Pancreas (tissue), 10 donors: ENCODE results near the gene EIF1. TPM values are rescaled to one million over a fixed set of nuclear protein-coding genes. Genes with fewer than 3 reads are reported as not detected.

Experiments used
- ATAC-seq, 4 donors: fragments of 200-7000 bp; cut with Tn5 transposase; one replicate each; pipeline versions ENCODE4 v1.8.0 to v1.9.1; 2020; ENCODE audit warnings: mild to moderate bottlenecking in 4 of 4, moderate library complexity in 4 of 4
- DNase-seq, 6 donors: peaks; one replicate each; pipeline ENCODE4 v3.0.0-alpha.2; 2020
- FAIRE-seq: peaks from 2 replicates; lab custom pipeline; 2012; peaks lifted over from hg19 to GRCh38; lab: Jason Lieb, UNC
- H3K27ac ChIP-seq, 4 donors: fragments of 200-600 bp; sonication (generic); 1 replicate in 3 of 4; 2 replicates in 1 of 4; pipeline versions ENCODE4 v1.5.0 to v1.8.0; 2020
- H3K27me3 ChIP-seq, 4 donors: fragments of 200-600 bp; one replicate each; pipeline ENCODE4 v1.8.0; 2021
- H3K36me3 ChIP-seq, 3 donors: fragments of 200-600 bp; sonication (generic) in 1 of 3; one replicate each; pipeline versions ENCODE4 v1.5.0 to v1.8.0; 2020 to 2021
- H3K4me1 ChIP-seq, 3 donors: fragments of 200-600 bp; one replicate each; pipeline ENCODE4 v1.8.0; 2021
- H3K4me3 ChIP-seq, 4 donors: fragments of 200-600 bp; sonication (generic) in 2 of 4; one replicate each; pipeline versions ENCODE4 v1.5.0 to v1.8.0; 2020 to 2021
- H3K9me3 ChIP-seq, 4 donors: fragments of 200-600 bp; one replicate each; pipeline ENCODE4 v1.8.0; 2021
- CTCF ChIP-seq, 4 donors: fragments of 200-600 bp; sonication (generic) in 3 of 4; IDR thresholded peaks; one replicate each; pipeline versions ENCODE4 v1.5.0 to v1.8.0; 2021; ENCODE audit warnings: antibody characterized with exemption in 4 of 4
- WGBS, 2 donors: extraction: QIAGEN DNeasy Blood & Tissue Kit; methylation state at CpG; one replicate each; pipeline ENCODE4 v1.1.7; 2013; 5-methylcytosine and 5-hydroxymethylcytosine counted together
- intact Hi-C, 3 donors: fragments of 100-400 bp; cut with DNase I; formaldehyde crosslinking; loops; one replicate each; pipeline versions ENCODE4 v1.11.1 to v1.14.2; 2022
- polyA plus RNA-seq, 2 donors: library from polyadenylated mRNA; stranded (reverse); fragments of 200-250 nt; gene quantifications; one replicate each; pipeline ENCODE4 v1.2.3, GENCODE V29; 2013
- total RNA-seq, 6 donors: library from RNA; stranded (reverse); fragmentation: NEBNext Ultra II Directional in 4 of 6; extraction: Animal tissue kit (Norgen Biotek cat#: 25700) in 4 of 6; gene quantifications; one replicate each; pipeline versions ENCODE4 v1.2.1 to v1.2.4, GENCODE V29; 2021 to 2023
- donor health status: healthy with polysubstance abuse.
- donor health status: DM: no; HTN: no; CAD: no; lungs with moderate emphysema.
- donor health status: DM: no; HTN: no; CAD: no.
- donor health status: control.
- donor health status: control.
- donor health status: Bipolar disorder and iron deficiency.
- donor health status: DM: yes; HTN: yes; CAD: no.
- donor health status: DM: no; HTN: no; CAD: no.
- donor health status: DM: no; HTN: no; CAD: no.
- donor health status: DM: yes; HTN: yes; CAD: no.

EIF1 gene
- total and polyA plus RNA-seq, 8 donors: 316 to 934 (median 554) TPM

GRCh38 chr17:41734949-41735313 is 46.2 kb downstream of the EIF1 start:
- H3K27ac ChIP-seq: no peak overlapping the region
- DNase-seq (no peak), ATAC-seq (peak in 3 of 4 donors; percentile 1 to 4 (median 4)), FAIRE-seq (no peak)
- no peaks in the 10 kb centered on the region for H3K36me3 ChIP-seq
- 4% methylated on average over 23 of the region's 23 CpGs for WGBS, 2 donors
- peak overlapping the region; percentile 0 to 51 (median 24) for H3K4me3 ChIP-seq
- H3K4me1 ChIP-seq: peaks cover 7 to 13% (median 11%) of the 10 kb centered on the region in 3 donors
- intact Hi-C loops: loop anchor here in 2 of 3 donors (10.0 kb wide), 2 partner anchors 70 to 220 kb away; no protein-coding TSS in a partner anchor
- TF ChIP-seq CTCF (IDR thresholded peaks at IDR 0.05): no peak
- H3K27me3 ChIP-seq: peaks cover 0 to 19% (median 3%) of the 10 kb centered on the region in 4 donors
- no peaks in the 10 kb centered on the region for H3K9me3 ChIP-seq

- Histone ChIP-seq H3K4me3 (no peak overlapping the region), H3K27ac (no peak overlapping the region), H3K9me3 (no peaks in the 10 kb centered on the region), H3K27me3 (peaks cover 0 to 19% (median 3%) of the 10 kb centered on the region in 4 donors), H3K36me3 (no peaks in the 10 kb centered on the region), H3K4me1 (peaks cover 7 to 13% (median 11%) of the 10 kb centered on the region in 3 donors)
- DNase-seq (no peak), FAIRE-seq (no peak), ATAC-seq (no peak)
- 63 to 75% methylated on average over 4 of the region's 4 CpGs for WGBS, 2 donors
- TF ChIP-seq CTCF (IDR thresholded peaks at IDR 0.05): no peak
- intact Hi-C loops: loop anchor here (2.0 to 10.0 kb wide), 3 partner anchors 65 to 219 kb away; no protein-coding TSS in a partner anchor
These were observed 47.1 kb downstream of the EIF1 start for GRCh38 chr17:41735744-41736143.

- ATAC-seq: no peak
- no peak for DNase-seq
- TF ChIP-seq CTCF (IDR thresholded peaks at IDR 0.05): no peak
- H3K4me1 ChIP-seq: peaks cover 7 to 13% (median 11%) of the 10 kb centered on the region in 3 donors
- no peak overlapping the region for H3K4me3 ChIP-seq
- H3K27ac ChIP-seq: no peak overlapping the region
- WGBS, 2 donors: 53 to 65% methylated on average over 16 to 17 of the region's 17 CpGs
- no peak for FAIRE-seq
- intact Hi-C loops: loop anchor here (2.0 to 10.0 kb wide), 3 partner anchors 64 to 218 kb away; no protein-coding TSS in a partner anchor
- no peaks in the 10 kb centered on the region for H3K36me3 ChIP-seq
- H3K9me3 ChIP-seq: no peaks in the 10 kb centered on the region
- peaks cover 0 to 19% (median 3%) of the 10 kb centered on the region in 4 donors for H3K27me3 ChIP-seq
These were observed 48.4 kb downstream of the EIF1 start for GRCh38 chr17:41736983-41737679.

- no peak overlapping the region for H3K4me3 ChIP-seq
- no peak overlapping the region for H3K27ac ChIP-seq
- FAIRE-seq: no peak
- peak in 2 of 4 donors; percentile 1 to 2 for ATAC-seq
- 26 to 31% methylated on average over 5 of the region's 5 CpGs for WGBS, 2 donors
- H3K27me3 ChIP-seq: peaks cover 0 to 19% (median 3%) of the 10 kb centered on the region in 4 donors
- H3K4me1 ChIP-seq: peaks cover 7 to 13% (median 11%) of the 10 kb centered on the region in 3 donors
- intact Hi-C loops: loop anchor here (2.0 to 10.0 kb wide), 3 partner anchors 63 to 217 kb away; no protein-coding TSS in a partner anchor
- no peaks in the 10 kb centered on the region for H3K36me3 ChIP-seq
- no peak for TF ChIP-seq CTCF (IDR thresholded peaks at IDR 0.05)
- DNase-seq: no peak
- H3K9me3 ChIP-seq: no peaks in the 10 kb centered on the region
These were observed 49.0 kb downstream of the EIF1 start for GRCh38 chr17:41737680-41738023.
